GM19395 (cell line): ENCODE data around the gene MAML2.

Experiments
- ATAC-seq: cut with Tn5 transposase; IDR thresholded peaks from one replicate; pipeline ENCODE4 v1.9.1; 2021; ENCODE audit warnings: mild to moderate bottlenecking, moderate library complexity; ENCODE audit not compliant: unreplicated experiment

The MAML2 gene

GRCh38 chr11:96318850-96319249 is 24.1 kb downstream of the MAML2 start:
- no peak for ATAC-seq

DNA sequence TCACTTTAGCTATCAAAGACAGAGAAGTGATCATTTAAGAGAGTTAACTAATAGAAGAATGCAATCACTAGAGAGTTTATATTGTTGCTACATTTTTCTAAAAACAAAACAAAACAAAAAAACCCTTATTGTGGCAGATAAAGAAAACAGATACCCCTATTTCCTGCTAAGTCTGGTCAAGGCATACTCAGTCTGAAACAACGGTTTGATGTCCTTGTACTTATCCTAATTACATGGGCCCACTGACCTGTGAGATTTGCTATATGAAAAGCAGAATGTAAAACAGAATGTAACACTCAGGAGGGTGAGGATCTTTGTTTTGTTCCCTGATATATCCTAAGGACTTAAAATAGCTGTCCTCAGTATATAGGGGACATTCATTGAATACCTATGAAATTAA is 24.6 kb downstream of the MAML2 start:
- no peak for ATAC-seq

- no peak for ATAC-seq
These were observed 25.0 kb downstream of the MAML2 start for GRCh38 chr11:96317985-96318384.

DNA sequence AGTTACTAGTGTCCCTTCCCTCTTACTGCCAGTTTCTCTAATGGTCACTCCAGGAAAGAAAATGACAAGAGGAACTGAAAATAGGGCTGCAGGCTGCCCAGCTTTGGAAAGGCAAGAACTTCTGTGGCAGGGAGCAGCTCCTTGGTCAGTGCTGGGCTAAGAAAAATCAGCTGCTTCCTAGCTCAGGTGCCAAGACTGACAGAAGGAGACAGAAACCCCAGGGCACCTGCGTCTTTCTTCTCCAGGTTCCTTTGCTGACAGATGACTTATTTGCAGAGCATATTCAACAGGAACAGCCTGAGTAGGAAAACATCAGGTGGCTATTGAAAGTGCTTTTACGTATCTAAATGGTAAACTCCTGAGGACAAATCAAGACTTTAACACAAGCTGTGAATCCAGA is 25.4 kb downstream of the MAML2 start:
- no peak for ATAC-seq

- no peak for ATAC-seq
These were observed 26.1 kb downstream of the MAML2 start for GRCh38 chr11:96316869-96317268.

DNA sequence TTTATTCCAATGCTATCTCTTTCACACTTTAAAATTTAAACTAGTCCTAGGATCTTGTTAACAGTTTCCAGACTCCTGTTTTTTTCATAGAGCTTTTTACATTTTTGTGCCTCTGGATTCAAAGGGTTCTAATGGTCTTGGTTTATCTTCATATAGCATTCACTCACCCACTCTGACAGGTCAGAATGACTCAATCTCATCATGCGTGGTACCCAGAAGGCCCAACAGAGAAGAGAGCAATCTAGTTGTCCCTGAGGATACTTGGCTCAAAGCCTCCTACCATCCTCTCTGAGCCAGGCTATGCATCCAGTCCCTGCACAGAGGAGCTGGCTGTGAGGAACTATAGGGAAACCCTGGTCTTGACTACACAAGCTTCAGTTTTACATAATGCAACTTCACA is 27.5 kb downstream of the MAML2 start:
- ATAC-seq = no peak

- ATAC-seq = no peak
These were observed 28.5 kb downstream of the MAML2 start for GRCh38 chr11:96314326-96315020.

GRCh38 chr11:96313163-96313562 is 29.8 kb downstream of the MAML2 start:
- no peak for ATAC-seq

GRCh38 chr11:96311120-96311568 is 31.9 kb downstream of the MAML2 start:
- ATAC-seq = no peak

- no peak for ATAC-seq
These were observed 32.8 kb downstream of the MAML2 start for GRCh38 chr11:96310236-96310635.

GRCh38 chr11:96309643-96310017 is 33.4 kb downstream of the MAML2 start:
- ATAC-seq = no peak

GRCh38 chr11:96309016-96309642 is 33.9 kb downstream of the MAML2 start:
- no peak for ATAC-seq

DNA sequence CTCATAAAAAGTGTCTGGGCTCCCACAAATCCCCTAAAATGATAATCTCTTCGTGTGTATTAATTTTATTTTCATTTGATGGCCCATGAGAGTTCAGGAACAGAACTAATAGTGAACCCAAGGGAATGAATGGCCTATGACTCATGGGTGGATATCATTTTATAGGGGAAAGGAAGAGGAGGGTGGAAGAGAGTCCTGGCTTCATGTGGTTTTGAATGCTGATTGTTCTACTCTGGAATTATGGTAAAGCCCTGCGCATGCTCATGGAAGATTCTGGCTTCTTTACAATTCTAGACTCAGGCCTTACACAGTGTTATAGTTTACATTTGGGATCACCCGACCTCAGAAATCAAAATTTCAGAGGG is 35.2 kb downstream of the MAML2 start:
- ATAC-seq = no peak

DNA sequence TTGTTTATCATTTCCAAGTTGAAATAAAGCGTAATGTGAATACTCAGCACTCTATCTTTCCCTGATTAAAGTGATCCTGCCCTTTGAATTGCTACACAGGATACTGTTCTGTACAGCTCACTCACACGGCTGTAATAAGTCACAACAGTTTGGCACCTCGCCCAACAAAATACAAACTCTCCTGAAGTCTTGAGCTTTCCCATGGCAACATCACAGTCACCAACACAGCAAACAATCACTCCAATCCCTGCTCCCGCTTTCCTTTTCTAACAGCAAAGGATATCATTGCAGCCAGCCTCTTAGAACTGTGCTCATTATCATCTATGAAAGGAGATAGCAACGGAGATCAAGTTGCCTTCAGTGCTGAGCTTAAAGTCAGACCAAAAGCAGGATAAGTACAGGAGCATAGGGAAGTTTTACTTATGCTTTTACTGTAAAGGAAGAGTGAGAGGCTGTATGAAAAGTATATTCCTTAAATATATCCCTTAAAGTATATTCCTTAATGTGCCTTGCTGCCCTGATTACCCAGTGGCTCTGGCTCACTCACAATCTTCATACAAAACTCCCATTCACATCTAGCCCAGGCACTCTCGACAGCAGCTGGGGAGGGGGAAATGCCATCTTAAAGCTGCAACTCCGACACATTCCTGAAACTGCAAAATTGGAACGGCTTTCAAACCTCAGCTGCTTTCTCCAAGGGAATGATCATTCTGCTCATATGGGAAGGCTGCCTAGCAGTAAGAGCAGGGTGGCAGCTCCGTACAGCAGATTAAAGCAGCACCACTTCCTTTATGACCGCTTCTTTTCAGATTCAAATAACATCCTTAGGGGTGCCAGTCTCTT is 35.8 kb downstream of the MAML2 start:
- no peak for ATAC-seq

DNA sequence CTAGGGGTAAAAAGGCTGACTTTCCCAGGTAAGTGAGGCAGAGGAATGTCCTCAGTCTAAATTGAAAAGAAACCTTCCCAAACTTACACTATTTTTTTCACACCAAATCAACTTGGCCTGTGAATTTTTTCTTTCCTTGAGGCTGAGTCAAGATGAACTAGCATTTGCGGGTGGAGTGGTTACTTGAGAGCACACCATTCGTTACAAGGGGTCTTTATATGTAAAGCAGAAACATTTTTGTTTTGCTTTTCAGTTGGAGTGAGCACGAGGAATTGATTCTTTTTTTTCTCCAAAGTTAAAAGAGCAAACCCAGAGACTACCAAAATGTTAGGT is 36.4 kb downstream of the MAML2 start:
- ATAC-seq = no peak

GRCh38 chr11:96306071-96306470 is 36.9 kb downstream of the MAML2 start:
- ATAC-seq = no peak

- no peak for ATAC-seq
These were observed 39.0 kb downstream of the MAML2 start for GRCh38 chr11:96303980-96304379.

DNA sequence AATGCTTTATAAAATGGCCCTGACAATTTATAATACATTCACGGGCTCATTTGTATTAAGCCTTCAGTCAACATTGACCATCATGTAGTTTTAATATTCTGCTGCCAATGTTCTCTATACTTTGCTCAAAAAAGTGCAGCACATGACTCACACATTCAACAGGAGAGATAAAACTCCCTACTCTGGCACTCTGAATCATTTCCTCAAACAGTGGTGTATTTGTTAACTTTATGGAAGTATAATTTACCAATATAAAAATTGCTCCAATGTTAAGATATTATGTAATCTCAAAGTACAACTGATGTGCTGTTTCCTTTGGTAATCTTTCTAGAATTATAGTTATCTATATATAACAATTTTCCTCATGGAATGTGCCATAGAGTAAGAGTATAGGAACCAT is 39.9 kb downstream of the MAML2 start:
- ATAC-seq = no peak

- ATAC-seq = no peak
These were observed 41.2 kb downstream of the MAML2 start for GRCh38 chr11:96301818-96302217.

GRCh38 chr11:96299155-96299888 is 43.7 kb downstream of the MAML2 start:
- no peak for ATAC-seq

GRCh38 chr11:96295369-96295768 is 47.6 kb downstream of the MAML2 start:
- ATAC-seq = no peak
